DND-41 (cell line): Measurements from ENCODE around the gene CCNA2.

Experiments used
- CTCF ChIP-seq: IDR thresholded peaks from 2 replicates; pipeline ENCODE4 v1.5.1; 2012; ENCODE audit warnings: borderline replicate concordance, low read length, moderate library complexity, mild to moderate bottlenecking; ENCODE audit not compliant: poor library complexity, severe bottlenecking; ENCODE audit errors: extremely low read depth
- EZH2 ChIP-seq: IDR thresholded peaks from 3 replicates; pipeline ENCODE4 v1.6.1; 2012; ENCODE audit warnings: borderline replicate concordance, low read depth, mild to moderate bottlenecking, moderate library complexity, low read length, inconsistent platforms; ENCODE audit not compliant: severe bottlenecking

GRCh38 chr4:121817701-121818100 is 6.0 kb downstream of the CCNA2 start:
- TF ChIP-seq CTCF (no peak), EZH2 (no peak)
